H1 (cell line): ENCODE measurements around the gene CENPP.

Source experiments
- HDAC2 ChIP-seq, 2 experiments: fragments of 300-600 bp in 1 of 2; sonication (generic) in 1 of 2; IDR thresholded peaks; 2 replicates each; pipeline ENCODE4 v1.6.1; 2011 to 2012; ENCODE audit warnings: low read depth in 2 of 2, low read length in 2 of 2, mild to moderate bottlenecking in 2 of 2, moderate library complexity in 2 of 2, borderline replicate concordance in 1 of 2, inconsistent platforms in 1 of 2
- HDAC6 ChIP-seq: IDR thresholded peaks from one replicate; pipeline ENCODE4 v1.7.1; 2012; ENCODE audit warnings: low read depth, mild to moderate bottlenecking, inconsistent platforms, low read length, moderate library complexity
- KDM5A ChIP-seq: fragments of 200-600 bp; IDR thresholded peaks from 2 replicates; pipeline ENCODE4 v1.7.1; 2012; ENCODE audit warnings: mild to moderate bottlenecking, low read length, inconsistent platforms, mixed read lengths
- POLR2A ChIP-seq, 2 experiments: IDR thresholded peaks; 1 replicate in 1 of 2; 2 replicates in 1 of 2; pipeline ENCODE4 v1.6.1; 2011; ENCODE audit warnings: low read depth in 2 of 2, low read length in 2 of 2, mild to moderate bottlenecking in 2 of 2; ENCODE audit errors: control extremely low read depth in 1 of 2
- RAD21 ChIP-seq, 2 experiments: IDR thresholded peaks in 1 of 2; conservative IDR thresholded peaks in 1 of 2; 2 replicates each; pipeline ENCODE4 v1.6.1; 2011; ENCODE audit warnings: low read depth in 2 of 2, low read length in 2 of 2, improper control_type of control experiment in 1 of 2, inconsistent platforms in 1 of 2, mild to moderate bottlenecking in 1 of 2, moderate library complexity in 1 of 2
- SIN3A ChIP-seq, 2 experiments: IDR thresholded peaks in 1 of 2; conservative IDR thresholded peaks in 1 of 2; 2 replicates each; pipeline ENCODE4 v1.6.1; 2011 to 2012; ENCODE audit warnings: low read length in 2 of 2, improper control_type of control experiment in 1 of 2, low read depth in 1 of 2, mild to moderate bottlenecking in 1 of 2
- ZNF274 ChIP-seq: IDR thresholded peaks from 2 replicates; pipeline ENCODE4 v1.7.0; 2012; ENCODE audit warnings: low read length, borderline replicate concordance; ENCODE audit errors: extremely low read depth
- TF ChIP-seq, protein P1 (sequence below), 3 experiments: IDR thresholded peaks; 1 replicate in 2 of 3; 2 replicates in 1 of 3; pipeline versions ENCODE4 v1.5.1 to v1.6.1; 2011; ENCODE audit warnings: low read length in 3 of 3, mild to moderate bottlenecking in 3 of 3, inconsistent platforms in 2 of 3, low read depth in 1 of 3, moderate library complexity in 1 of 3; ENCODE audit not compliant: insufficient read depth in 1 of 3; ENCODE audit errors: control extremely low read depth in 1 of 3
- TF ChIP-seq, protein P2 (sequence below): IDR thresholded peaks from 2 replicates; pipeline ENCODE4 v1.6.1; 2011; ENCODE audit warnings: low read length, improper control_type of control experiment

DNA sequence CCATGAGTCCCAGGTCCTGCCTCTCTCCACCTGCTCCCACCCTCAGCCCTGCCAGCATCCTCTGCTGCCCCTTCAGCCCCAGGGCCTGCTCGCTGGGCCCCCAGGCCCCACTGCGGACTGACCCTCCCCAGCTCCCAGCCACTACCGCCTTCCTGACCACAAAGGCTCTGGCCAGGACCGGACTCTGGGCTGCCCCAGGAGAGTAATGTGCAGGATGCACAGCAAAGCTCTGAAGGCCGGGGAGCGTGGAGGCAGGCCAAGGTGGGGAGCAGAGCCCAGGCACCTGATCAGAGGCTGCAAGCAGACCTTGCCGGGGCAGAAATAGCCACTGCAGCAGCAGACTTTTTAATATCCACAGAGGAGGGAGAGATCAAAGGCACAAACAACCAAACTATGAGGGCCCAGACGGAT, 316.3 kb downstream of the CENPP start:
- TF ChIP-seq POLR2A (IDR thresholded peaks at IDR 0.05; ENCODE audit: control extremely low read depth in 1 of 2, low read depth in 2 of 2, low read length in 2 of 2) (no peak), ZNF274 (no peak), RAD21 (IDR thresholded peaks at IDR 0.05 in 1 of 2, conservative IDR thresholded peaks at IDR 0.05 in 1 of 2; ENCODE audit: low read depth in 2 of 2, low read length in 2 of 2) (no peak), HDAC6 (no peak), HDAC2 (IDR thresholded peaks at IDR 0.05; ENCODE audit: borderline replicate concordance in 1 of 2, low read depth in 2 of 2, low read length in 2 of 2) (no peak), SIN3A (conservative IDR thresholded peaks at IDR 0.05 in 1 of 2, IDR thresholded peaks at IDR 0.05 in 1 of 2; ENCODE audit: low read depth in 1 of 2, low read length in 2 of 2) (no peak), KDM5A (no peak)
- TF ChIP-seq, protein P1, sequence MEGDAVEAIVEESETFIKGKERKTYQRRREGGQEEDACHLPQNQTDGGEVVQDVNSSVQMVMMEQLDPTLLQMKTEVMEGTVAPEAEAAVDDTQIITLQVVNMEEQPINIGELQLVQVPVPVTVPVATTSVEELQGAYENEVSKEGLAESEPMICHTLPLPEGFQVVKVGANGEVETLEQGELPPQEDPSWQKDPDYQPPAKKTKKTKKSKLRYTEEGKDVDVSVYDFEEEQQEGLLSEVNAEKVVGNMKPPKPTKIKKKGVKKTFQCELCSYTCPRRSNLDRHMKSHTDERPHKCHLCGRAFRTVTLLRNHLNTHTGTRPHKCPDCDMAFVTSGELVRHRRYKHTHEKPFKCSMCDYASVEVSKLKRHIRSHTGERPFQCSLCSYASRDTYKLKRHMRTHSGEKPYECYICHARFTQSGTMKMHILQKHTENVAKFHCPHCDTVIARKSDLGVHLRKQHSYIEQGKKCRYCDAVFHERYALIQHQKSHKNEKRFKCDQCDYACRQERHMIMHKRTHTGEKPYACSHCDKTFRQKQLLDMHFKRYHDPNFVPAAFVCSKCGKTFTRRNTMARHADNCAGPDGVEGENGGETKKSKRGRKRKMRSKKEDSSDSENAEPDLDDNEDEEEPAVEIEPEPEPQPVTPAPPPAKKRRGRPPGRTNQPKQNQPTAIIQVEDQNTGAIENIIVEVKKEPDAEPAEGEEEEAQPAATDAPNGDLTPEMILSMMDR (IDR thresholded peaks at IDR 0.05; ENCODE audit: control extremely low read depth in 1 of 3, insufficient read depth in 1 of 3, low read depth in 1 of 3, low read length in 3 of 3), result no peak
- TF ChIP-seq, protein P2, sequence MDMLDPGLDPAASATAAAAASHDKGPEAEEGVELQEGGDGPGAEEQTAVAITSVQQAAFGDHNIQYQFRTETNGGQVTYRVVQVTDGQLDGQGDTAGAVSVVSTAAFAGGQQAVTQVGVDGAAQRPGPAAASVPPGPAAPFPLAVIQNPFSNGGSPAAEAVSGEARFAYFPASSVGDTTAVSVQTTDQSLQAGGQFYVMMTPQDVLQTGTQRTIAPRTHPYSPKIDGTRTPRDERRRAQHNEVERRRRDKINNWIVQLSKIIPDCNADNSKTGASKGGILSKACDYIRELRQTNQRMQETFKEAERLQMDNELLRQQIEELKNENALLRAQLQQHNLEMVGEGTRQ, result no peak
